HG03432 (cell line): ENCODE data around the gene OSBPL10.

Source experiments
- ATAC-seq: cut with Tn5 transposase; IDR thresholded peaks from one replicate; pipeline ENCODE4 v1.9.1; 2021; ENCODE audit warnings: mild to moderate bottlenecking, moderate library complexity; ENCODE audit not compliant: unreplicated experiment

OSBPL10 gene

GRCh38 chr3:31754575-31755278, 226.3 kb downstream of the OSBPL10 start:
- ATAC-seq: peak; percentile 96

- ATAC-seq: no peak
Measured at GRCh38 chr3:31753050-31753425, 228.0 kb downstream of the OSBPL10 start.

DNA sequence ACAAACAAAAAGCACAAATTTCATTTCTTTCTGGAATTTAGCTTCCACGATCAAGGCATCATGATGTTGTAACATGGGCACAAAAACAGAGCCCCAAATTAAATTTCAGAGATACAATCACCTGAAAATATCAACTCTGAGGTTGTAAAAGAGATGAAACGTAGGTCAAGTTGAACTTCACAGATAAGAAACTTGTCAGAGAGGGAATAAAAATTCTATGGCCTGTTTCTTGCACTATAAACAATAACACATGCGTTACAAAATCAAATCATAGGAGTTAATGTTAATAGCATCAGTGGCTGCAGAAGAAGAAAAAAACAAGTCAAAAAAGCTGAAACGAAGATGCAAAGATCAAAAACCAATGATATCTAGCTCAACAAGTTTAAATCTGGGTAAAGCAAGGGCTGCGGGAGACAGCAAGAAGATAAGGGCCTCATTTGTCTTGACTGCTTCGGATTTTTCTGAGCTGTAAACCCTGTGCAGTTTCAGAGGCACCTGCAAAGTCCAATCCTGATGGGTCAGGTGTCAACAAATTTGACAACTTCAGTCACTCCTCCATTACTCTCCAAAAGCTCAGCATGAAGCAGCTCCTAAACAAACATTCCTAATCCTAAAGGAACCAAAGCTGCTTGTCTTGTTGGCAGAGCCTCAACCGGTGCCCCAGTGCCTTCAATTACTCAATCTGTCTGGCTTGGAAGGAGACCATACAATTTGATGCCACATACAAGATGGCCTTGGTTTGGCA, 228.6 kb downstream of the OSBPL10 start:
- ATAC-seq: no peak

DNA sequence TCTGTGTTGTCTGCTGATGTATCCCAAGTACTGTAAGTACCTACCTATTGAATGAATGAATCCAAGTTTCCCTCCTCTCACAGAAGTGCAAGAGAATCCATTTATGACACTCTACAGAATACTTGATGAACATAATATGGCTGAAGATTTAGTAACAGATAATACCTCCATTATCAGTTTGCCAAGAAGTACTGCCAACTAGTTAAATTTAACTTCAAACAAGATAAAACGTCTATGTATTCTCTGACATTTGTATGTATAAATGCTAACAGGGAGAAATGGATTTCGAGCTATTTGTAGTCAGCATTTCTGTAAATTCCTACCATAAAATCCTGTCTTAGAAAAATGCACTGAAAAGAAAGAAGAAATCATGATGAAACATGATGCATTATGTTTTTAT, 230.7 kb downstream of the OSBPL10 start:
- ATAC-seq: no peak

DNA sequence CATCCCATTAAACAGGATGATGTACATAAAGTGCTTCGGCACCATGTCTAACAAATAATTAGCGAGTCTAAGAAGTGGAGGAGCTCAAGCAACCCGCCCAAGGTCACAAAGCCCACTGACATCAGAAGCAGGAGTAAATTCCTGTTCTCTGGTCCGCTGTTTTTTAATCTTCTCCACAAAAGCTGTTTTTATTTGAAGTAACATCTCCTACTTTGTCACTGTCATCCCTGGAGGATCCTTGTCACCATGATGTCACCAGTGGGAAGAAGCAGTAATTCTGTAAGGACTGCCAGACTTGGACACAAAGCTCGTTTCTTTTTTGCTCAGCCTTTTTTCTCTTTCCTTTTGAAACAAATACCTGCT, 232.1 kb downstream of the OSBPL10 start:
- no peak for ATAC-seq

- no peak for ATAC-seq
Measured at GRCh38 chr3:31748281-31748932, 232.7 kb downstream of the OSBPL10 start.

- no peak for ATAC-seq
Measured at GRCh38 chr3:31747785-31748184, 233.3 kb downstream of the OSBPL10 start.

DNA sequence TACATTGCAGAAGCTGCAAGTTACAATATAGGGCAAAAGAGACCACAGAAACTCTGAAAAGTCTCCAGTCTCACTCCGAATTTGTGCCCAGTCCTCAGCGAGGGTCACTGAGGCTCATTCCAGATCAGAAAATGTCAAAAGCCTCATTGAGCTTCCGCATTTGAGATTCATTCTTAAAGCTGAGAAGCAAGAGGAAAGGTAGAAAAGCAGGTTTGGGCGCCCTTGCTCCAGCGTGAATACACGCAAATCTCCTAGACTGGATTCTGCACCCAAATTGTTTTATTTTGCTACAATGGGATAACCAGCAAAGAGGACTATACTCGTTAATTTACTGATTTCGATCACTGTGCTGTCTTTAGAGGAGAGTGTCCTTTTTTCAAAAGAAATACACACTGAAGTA, 236.1 kb downstream of the OSBPL10 start:
- ATAC-seq: no peak

- ATAC-seq: no peak
Measured at GRCh38 chr3:31743331-31744089, 237.6 kb downstream of the OSBPL10 start.

GRCh38 chr3:31740397-31740796, 240.7 kb downstream of the OSBPL10 start:
- no peak for ATAC-seq

DNA sequence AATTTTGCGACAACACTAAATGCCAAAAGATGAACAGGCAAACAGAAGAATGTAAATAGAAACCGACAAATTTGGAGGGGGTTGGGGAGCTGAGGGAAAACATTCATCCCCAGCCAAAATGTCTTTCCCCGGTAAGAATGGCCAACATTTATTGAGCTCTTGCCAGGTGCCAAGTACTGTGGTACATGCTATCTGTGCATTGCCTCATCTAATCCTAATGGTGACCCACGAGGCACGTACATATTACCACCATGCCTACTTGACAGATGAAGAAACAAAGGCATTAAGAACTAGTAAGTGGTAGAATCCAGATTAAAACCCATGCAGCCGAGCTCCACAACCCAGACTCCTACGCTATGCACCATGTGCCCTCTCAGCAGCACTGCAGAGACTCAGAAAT, 242.7 kb downstream of the OSBPL10 start:
- no peak for ATAC-seq

GRCh38 chr3:31735667-31736066, 245.4 kb downstream of the OSBPL10 start:
- no peak for ATAC-seq

DNA sequence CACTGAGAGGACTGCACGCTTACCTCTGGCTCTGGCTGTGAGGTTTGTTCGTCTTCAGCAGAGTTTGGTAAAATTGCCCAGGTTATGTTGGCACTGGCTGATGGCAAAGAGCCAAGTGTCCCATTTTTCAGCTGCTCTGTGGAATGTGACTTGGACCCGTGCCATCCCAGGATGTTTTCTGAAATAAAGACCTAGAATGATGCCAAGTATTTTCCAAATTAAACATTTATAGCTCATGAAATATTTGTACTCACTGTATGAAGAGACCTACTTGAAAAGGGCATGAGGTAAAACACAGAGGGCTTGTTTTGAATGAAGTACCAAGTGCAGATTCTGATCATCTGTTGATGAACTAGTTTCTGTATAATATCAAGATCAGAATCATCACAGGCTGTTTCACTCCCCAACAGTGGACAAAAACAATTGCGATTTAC, 247.8 kb downstream of the OSBPL10 start:
- no peak for ATAC-seq

DNA sequence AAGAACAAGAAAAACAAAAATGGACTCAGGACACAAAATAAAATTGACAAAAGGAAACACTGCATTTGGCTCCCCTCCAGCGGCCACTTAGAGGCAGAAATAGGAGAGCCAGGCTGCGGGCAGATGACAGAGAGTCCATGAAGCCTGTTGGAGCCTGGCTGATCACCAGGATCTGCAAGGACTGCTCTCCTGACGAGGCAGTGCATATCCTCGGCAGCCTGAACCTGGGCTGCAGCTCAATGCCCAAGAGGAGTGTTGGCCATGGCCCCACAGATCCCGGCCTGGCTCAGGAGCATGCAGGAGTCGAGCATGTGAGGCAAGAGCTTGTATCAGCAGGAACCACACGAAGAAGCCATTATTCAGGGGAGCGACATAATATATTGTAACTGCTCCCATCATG, 248.5 kb downstream of the OSBPL10 start:
- ATAC-seq: no peak

- no peak for ATAC-seq
Measured at GRCh38 chr3:31729573-31729972, 251.5 kb downstream of the OSBPL10 start.

GRCh38 chr3:31729082-31729481, 252.0 kb downstream of the OSBPL10 start:
- no peak for ATAC-seq

- ATAC-seq: no peak
Measured at GRCh38 chr3:31728403-31728802, 252.7 kb downstream of the OSBPL10 start.

DNA sequence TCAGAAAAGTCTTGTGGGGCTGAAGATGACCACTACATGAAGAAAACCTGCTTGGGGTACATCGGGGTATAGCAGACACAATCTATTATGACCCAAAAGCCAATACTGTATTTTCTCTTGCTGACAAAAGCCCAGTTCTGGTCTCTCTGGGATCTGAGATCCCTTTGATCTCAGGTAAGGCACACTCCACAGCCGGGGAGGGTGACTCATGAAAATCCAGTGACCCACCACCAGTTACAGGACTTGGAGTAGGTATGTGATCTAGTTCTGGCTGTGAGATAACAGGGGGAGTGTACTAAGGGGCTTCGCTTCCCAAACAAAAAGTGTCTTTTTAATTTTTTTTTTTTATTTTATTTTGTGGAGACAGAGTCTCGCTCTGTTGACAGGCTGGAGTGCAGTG, 255.1 kb downstream of the OSBPL10 start:
- no peak for ATAC-seq

DNA sequence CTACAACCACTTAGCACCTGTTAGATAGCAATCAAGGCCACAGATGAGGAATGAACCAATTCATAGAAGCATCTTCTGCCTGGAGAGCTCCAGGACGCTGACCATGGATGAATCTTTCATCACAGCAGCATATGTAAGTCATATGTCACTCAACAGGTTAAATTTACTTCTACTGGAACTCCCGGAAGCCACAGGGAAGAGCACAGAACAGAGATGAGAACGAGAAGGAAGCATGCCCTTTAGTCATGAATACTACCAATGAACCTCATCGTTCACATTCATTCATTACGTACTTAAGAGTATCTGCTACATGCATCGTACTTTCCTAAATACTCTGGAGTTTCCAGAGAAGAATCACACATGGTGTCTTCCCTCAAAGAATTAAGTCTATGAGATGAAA, 255.5 kb downstream of the OSBPL10 start:
- ATAC-seq: no peak

DNA sequence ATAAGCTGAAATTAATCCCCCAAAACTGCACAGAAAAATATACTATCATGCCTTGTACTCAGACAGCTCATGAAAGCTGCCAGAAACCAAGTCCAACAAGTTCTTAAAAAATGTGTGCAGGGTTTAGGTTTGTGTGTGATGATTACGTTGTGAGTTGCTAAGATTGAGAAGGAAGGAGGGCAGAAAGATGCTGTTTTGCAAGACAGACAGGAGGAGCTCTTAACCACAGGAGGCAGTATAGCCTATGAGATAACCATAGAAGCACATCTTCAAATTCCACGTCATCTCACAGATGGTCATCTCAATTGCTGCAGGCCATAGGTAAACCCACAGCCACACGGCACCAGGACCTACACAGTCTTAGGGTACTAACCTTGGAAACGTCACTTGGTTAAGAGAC, 256.4 kb downstream of the OSBPL10 start:
- peak; percentile 51 for ATAC-seq

GRCh38 chr3:31724116-31724515, 256.9 kb downstream of the OSBPL10 start:
- ATAC-seq: no peak
